Muscle layer of colon (tissue), 2 donors: ENCODE measurements around the gene BUD23.
"Not testable (repeated sequence)": the region's sequence is repeated elsewhere in the genome, so short reads cannot be mapped to it uniquely, and the experiment has no call there.

Experiments used
- H3K27ac ChIP-seq: one replicate; pipeline ENCODE4 v1.7.0; 2013; ENCODE audit warnings: low read depth, mild to moderate bottlenecking, low read length, moderate library complexity
- H3K27me3 ChIP-seq, 2 donors: one replicate each; pipeline ENCODE4 v1.7.0; 2013; ENCODE audit warnings: low read length in 2 of 2, mild to moderate bottlenecking in 2 of 2; ENCODE audit not compliant: insufficient read depth in 2 of 2, control insufficient read depth in 1 of 2
- H3K36me3 ChIP-seq: one replicate; pipeline ENCODE4 v1.7.0; 2013; ENCODE audit warnings: mild to moderate bottlenecking, low read length; ENCODE audit not compliant: insufficient read depth
- H3K4me1 ChIP-seq: one replicate; pipeline ENCODE4 v1.7.0; 2013; ENCODE audit warnings: mild to moderate bottlenecking, low read length; ENCODE audit not compliant: insufficient read depth
- H3K4me3 ChIP-seq, 2 donors: one replicate each; pipeline ENCODE4 v1.7.0; 2013; ENCODE audit warnings: low read length in 2 of 2, low read depth in 1 of 2, mild to moderate bottlenecking in 1 of 2, moderate library complexity in 1 of 2
- H3K9ac ChIP-seq: one replicate; pipeline ENCODE4 v1.7.0; 2013; ENCODE audit warnings: low read length
- H3K9me3 ChIP-seq: one replicate; pipeline ENCODE4 v1.7.0; 2013; ENCODE audit warnings: mild to moderate bottlenecking, low read length
- donor health status: abdominal sarcoma.
- donor health status: Adenocarcinoma of cecum.

Gene BUD23

GRCh38 chr7:73702665-73703064 lies 19.3 kb downstream of the BUD23 start:
- Histone ChIP-seq H3K9ac (no peak overlapping the region), H3K36me3 (peaks cover 25% of the 10 kb centered on the region), H3K27me3 (no peaks in the 10 kb centered on the region), H3K4me1 (peaks cover 20% of the 10 kb centered on the region), H3K9me3 (no peaks in the 10 kb centered on the region), H3K27ac (no peak overlapping the region), H3K4me3 (no peak overlapping the region)

GRCh38 chr7:73703225-73703624 lies 19.8 kb downstream of the BUD23 start:
- Histone ChIP-seq H3K27ac (no peak overlapping the region), H3K4me1 (peaks cover 20% of the 10 kb centered on the region), H3K4me3 (no peak overlapping the region), H3K9me3 (no peaks in the 10 kb centered on the region), H3K36me3 (peaks cover 23% of the 10 kb centered on the region), H3K9ac (no peak overlapping the region), H3K27me3 (no peaks in the 10 kb centered on the region)

GRCh38 chr7:73703757-73704639 lies 20.6 kb downstream of the BUD23 start:
- Histone ChIP-seq H3K4me3 (peak overlapping the region in 1 of 2 donors; percentile 47), H3K27ac (peak overlapping the region; percentile 55), H3K9me3 (no peaks in the 10 kb centered on the region), H3K4me1 (peaks cover 20% of the 10 kb centered on the region), H3K9ac (no peak overlapping the region), H3K36me3 (peaks cover 17% of the 10 kb centered on the region), H3K27me3 (no peaks in the 10 kb centered on the region)

GRCh38 chr7:73704640-73705550 lies 21.5 kb downstream of the BUD23 start:
- H3K9ac ChIP-seq = peak overlapping the region; percentile 13
- peak overlapping the region; percentile 55 for H3K27ac ChIP-seq
- peaks cover 14% of the 10 kb centered on the region for H3K36me3 ChIP-seq

GRCh38 chr7:73705551-73705920 lies 22.1 kb downstream of the BUD23 start:
- peak overlapping the region; percentile 24 for H3K27ac ChIP-seq
- peaks cover 20% of the 10 kb centered on the region for H3K4me1 ChIP-seq
- peak overlapping the region; percentile 13 for H3K9ac ChIP-seq
- peaks cover 10% of the 10 kb centered on the region for H3K36me3 ChIP-seq
- H3K9me3 ChIP-seq = no peaks in the 10 kb centered on the region
- no peaks in the 10 kb centered on the region for H3K27me3 ChIP-seq
- no peak overlapping the region for H3K4me3 ChIP-seq

More at GRCh38 chr7:73704640-73705550, 21.5 kb downstream of the BUD23 start:
- Histone ChIP-seq H3K9me3 (no peaks in the 10 kb centered on the region), H3K4me1 (peaks cover 20% of the 10 kb centered on the region), H3K4me3 (no peak overlapping the region), H3K27me3 (no peaks in the 10 kb centered on the region)

- H3K27ac ChIP-seq = no peak overlapping the region
- no peak overlapping the region for H3K9ac ChIP-seq
- no peaks in the 10 kb centered on the region for H3K9me3 ChIP-seq
- no peak overlapping the region for H3K4me3 ChIP-seq
- H3K4me1 ChIP-seq = peaks cover 20% of the 10 kb centered on the region
- no peaks in the 10 kb centered on the region for H3K27me3 ChIP-seq
- H3K36me3 ChIP-seq = peaks cover 4% of the 10 kb centered on the region
These were observed 23.0 kb downstream of the BUD23 start for GRCh38 chr7:73706126-73707044.

DNA sequence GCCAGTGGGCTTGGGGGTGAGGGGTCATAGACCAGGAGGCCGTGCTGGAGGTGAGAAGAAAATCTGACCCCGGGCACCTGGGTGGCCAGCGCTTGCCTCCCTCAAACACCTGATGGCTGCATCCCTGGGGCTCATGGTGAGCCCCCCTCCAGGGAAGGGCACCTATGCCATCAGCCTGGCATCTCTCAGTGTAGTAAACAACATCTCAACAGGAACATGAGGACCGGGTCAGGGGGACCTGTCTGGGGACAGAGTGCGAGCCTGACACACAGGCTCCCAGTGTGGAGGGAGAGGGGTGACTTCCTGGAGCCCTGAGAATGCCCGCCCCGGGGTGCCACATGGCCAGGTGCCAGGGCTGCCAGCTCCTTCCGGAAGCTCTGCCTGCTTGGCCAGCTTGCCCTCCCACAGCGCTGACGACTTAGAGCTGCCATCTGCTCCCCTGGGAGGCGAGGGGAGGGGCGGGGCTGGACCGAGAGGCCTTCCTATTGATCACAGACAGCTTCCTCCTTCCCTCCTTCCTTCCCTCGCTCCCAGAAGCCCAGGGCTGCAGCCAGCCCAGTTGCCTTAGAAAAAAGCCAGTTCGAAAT lies 23.7 kb downstream of the BUD23 start:
- Histone ChIP-seq H3K9me3 (no peaks in the 10 kb centered on the region), H3K27me3 (no peaks in the 10 kb centered on the region), H3K4me1 (peaks cover 20% of the 10 kb centered on the region), H3K4me3 (no peak overlapping the region), H3K36me3 (peaks cover 4% of the 10 kb centered on the region), H3K9ac (no peak overlapping the region), H3K27ac (no peak overlapping the region)

- Histone ChIP-seq H3K27ac (no peak overlapping the region), H3K4me3 (no peak overlapping the region), H3K4me1 (peaks cover 15% of the 10 kb centered on the region), H3K9ac (no peak overlapping the region), H3K9me3 (no peaks in the 10 kb centered on the region), H3K36me3 (no peaks in the 10 kb centered on the region), H3K27me3 (no peaks in the 10 kb centered on the region)
These were observed 25.7 kb downstream of the BUD23 start for GRCh38 chr7:73708961-73709549.

GRCh38 chr7:73712773-73713172 lies 29.4 kb downstream of the BUD23 start:
- Histone ChIP-seq H3K4me3 (no peak overlapping the region), H3K4me1 (peaks cover 25% of the 10 kb centered on the region), H3K36me3 (no peaks in the 10 kb centered on the region), H3K9me3 (no peaks in the 10 kb centered on the region), H3K27me3 (no peaks in the 10 kb centered on the region), H3K9ac (no peak overlapping the region), H3K27ac (no peak overlapping the region)

- not testable (repeated sequence) for H3K4me3 ChIP-seq, H3K9me3 ChIP-seq, H3K27me3 ChIP-seq, H3K27ac ChIP-seq, H3K36me3 ChIP-seq, H3K9ac ChIP-seq
- peaks cover 30% of the 10 kb centered on the region for H3K4me1 ChIP-seq
These were observed 29.9 kb downstream of the BUD23 start for GRCh38 chr7:73713319-73713718.
